Glomerular endothelial cell (primary cell): ENCODE results near the gene RMRP. TPM values are rescaled to one million over a fixed set of nuclear protein-coding genes. Genes with fewer than 3 reads are reported as not detected.

Source experiments
- DNase-seq: peaks from one replicate; pipeline ENCODE4 v3.0.0-alpha.2; 2011; ENCODE audit warnings: low read depth, low spot score; ENCODE audit errors: extremely low read depth
- total RNA-seq: library from RNA; depleted of rRNA; stranded (reverse); fragments of >200 nt; gene quantifications from 2 replicates; pipeline ENCODE4 v1.2.3, GENCODE V29; 2015

Gene RMRP
- total RNA-seq, result 2,917 and 4,459 TPM in 2 replicates

DNA sequence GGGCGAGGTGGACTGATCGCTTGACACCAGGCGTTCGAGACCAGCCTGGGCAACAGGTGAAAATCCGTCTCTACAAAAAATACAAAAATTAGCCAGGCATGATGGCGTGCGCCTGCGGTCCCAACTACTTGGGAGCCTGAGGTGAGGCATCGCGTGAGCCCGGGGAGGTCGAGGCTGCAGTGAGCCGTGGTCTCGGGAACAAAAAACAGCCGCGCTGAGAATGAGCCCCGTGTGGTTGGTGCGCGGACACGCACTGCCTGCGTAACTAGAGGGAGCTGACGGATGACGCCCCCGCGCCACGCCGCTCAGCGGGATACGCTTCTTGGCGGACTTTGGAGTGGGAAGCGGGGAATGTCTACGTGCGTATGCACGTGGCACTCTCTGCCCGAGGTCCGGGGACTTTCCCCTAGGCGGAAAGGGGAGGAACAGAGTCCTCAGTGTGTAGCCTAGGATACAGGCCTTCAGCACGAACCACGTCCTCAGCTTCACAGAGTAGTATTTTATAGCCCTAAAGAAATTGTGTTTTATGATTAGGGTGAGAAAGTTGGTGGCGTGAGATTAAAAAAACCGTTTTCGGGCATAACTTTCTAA, at the start of gene RMRP:
TSS of gene RMRP (minus strand) at position 474 of the 591 bp plus-strand sequence.
- peak; percentile 97 for DNase-seq

DNA sequence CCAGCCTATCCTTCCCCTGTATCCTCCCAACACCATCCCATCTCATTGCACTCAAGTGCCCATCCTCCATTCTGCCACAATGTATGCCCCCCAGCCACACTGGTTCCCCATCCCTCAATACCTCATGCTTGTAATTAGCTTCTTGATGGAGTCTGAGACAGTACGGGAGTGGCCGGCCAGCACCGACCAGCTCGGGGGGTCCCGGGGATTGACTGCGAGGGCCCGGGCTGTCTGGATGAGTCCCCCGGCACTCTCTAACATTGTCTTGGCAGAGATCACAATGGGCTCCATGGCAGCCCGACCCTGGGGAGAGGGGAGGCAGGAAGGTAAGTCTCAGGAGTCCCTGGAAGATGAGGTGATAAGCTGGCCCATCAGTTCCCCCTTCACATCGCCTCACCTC, 49.1 kb upstream of the RMRP start:
- no peak for DNase-seq

- DNase-seq, result no peak
Observed at GRCh38 chr9:35705836-35706430, 48.1 kb upstream of the RMRP start.

GRCh38 chr9:35705372-35705771, 47.6 kb upstream of the RMRP start:
- no peak for DNase-seq

DNA sequence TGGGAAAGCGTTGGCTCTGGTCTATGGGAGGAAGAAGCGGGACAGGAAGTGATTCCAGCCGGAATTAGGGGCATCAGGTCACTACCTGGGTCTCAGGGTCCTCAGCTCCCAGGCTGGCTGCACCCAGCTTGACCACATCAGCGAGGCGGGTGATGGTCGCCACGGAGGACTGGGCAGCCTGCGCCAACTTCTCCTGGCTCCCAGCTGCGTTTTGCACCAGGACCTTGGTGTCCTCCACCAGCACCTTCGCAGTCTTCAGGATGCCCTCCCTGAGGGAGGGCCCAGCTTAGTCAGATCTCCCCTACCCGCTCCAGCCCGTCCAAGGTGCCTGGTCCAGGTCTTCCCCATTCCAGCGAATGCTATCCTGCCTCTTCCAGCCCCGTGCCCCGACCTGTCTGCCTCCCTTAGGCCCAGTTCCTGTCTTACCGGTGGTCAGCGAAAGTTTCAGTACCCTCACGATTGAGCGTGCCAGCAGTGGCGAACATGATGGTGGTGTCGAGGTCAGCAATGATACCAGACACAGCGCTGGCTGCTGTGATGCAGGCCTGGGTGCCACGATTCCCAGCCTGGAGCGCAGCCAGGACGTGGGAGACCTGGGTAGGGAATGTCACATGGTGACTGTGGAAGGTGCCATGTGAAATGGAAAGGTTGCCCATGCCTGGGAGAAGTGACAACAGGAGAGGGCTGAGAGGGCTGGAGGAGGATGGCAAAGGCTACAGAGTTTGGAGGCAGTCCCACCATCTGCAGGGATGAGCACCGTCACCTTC, 46.3 kb upstream of the RMRP start:
- DNase-seq, result no peak

DNA sequence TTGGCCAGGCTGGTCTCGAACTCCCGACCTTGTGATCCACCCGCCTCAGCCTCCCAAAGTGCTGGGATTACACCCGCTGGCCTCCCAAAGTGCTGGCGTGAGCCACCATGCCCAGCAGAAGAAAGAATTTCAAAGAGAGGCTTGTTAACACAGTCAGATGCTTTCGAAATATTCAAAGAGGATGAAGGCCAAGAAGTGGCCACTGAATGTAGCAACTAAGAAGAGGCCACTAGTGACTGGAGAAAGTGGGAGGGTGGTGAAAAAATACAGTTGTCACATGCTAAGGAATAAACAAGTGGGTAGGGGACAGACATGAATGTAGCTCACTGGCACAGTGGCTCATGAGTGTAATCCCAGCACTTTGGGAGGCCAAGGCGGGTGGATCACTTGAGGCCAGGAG, 44.9 kb upstream of the RMRP start:
- DNase-seq, result no peak

- DNase-seq, result no peak
Observed at GRCh38 chr9:35700942-35701341, 43.1 kb upstream of the RMRP start.

DNA sequence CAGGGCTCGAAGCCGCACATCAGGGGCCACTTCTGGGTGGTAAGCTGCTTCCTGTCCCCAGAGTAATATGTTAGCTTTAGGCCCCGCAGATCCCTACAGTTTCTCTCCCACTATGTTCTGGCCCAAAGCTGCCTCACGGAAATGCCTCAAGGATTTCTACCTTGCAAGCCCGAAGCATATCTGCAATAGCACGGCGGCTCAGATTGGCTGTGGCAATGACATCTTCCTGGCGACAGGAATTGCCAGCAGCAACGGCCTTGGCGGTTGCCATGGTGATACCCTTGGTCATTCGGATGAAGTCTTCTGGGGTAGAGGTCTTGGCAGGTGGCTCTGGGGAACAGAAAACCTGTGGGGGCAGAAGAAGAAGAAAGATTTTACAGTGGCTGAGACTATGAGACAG, 42.2 kb upstream of the RMRP start:
- no peak for DNase-seq

- no peak for DNase-seq
Observed at GRCh38 chr9:35698231-35698630, 40.4 kb upstream of the RMRP start.

- no peak for DNase-seq
Observed at GRCh38 chr9:35697486-35697885, 39.7 kb upstream of the RMRP start.

- DNase-seq, result no peak
Observed at GRCh38 chr9:35696520-35697215, 38.8 kb upstream of the RMRP start.

GRCh38 chr9:35695943-35696401, 38.2 kb upstream of the RMRP start:
- no peak for DNase-seq

DNA sequence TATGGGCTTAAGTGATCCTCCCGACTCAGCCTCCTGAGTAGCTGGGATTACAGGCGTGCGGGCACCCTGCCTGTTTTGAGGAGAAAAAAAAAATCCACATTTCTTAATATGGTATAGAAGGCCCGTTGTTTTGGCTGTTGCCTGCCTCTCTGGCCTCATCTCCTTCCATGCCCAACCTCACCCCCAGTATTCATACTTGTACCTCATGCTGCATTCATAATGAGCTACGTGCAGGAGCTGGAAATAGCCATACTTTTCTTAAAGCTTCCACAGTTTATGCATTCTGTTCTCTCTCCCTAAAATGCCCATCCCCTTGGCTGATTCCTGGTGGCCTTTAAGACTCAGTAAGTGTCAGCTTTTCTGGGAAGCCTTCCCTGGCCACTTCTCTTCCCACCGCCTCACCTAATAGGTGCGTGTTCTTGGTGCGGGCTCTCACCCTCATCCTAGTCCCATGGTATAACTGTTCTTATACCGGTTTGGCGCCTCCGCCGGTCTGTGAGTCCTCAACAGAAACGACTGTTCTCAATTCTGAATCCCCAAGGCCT, 34.0 kb upstream of the RMRP start:
- DNase-seq, result no peak

GRCh38 chr9:35691334-35691650, 33.5 kb upstream of the RMRP start:
- no peak for DNase-seq

DNA sequence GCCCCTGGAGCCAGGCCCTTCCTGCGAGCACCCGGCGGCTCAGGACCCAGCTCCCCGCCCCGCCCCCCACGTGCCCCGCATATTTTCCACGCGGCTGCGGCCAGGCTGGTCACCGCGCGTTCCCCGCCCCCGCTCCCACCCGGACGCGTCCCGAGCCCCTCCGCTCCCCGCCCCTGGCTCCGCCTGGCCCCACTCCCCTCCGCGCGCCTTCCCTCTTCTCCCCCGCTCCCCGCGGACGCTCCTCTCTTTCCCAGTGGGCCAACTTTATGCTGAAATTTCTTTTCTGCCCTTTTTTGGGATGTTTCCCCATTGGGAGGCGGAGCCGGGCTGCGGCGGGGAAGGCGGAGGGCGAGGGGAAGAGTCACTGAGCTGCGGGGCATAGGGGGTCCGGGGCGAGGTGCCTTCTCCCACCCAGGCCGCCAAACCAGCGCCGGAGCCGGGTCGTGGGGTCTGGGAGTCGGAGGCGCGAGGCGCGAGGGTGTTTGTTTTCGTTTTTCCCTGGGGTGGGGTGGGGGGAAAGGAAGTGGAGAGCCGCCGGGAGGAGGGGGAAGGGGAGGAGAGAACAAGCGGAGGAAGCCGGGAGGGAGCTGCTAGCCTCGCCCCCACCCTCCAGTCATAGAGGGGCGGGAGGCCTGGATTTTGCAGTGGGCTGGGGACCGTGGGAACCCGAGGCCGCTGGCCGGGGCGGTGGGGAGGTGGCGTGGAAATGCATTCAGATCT, 33.0 kb upstream of the RMRP start:
- no peak for DNase-seq

DNA sequence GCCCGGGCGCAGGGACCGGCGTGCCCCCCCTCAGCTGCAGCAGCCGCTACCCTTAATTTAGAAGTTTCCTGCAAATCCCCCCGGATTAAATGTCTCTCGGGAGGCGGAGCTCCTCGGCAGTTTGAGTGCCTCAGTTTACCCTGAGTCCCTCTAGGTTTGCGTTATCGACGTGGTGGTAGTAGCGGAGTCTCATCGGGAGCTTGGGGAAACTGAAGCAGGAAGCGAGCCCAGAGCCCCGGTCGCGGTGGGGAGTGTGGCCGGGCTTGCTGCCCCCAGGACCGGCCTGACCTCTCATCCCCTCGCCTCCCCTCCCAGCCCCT, 32.4 kb upstream of the RMRP start:
- DNase-seq, result no peak

DNA sequence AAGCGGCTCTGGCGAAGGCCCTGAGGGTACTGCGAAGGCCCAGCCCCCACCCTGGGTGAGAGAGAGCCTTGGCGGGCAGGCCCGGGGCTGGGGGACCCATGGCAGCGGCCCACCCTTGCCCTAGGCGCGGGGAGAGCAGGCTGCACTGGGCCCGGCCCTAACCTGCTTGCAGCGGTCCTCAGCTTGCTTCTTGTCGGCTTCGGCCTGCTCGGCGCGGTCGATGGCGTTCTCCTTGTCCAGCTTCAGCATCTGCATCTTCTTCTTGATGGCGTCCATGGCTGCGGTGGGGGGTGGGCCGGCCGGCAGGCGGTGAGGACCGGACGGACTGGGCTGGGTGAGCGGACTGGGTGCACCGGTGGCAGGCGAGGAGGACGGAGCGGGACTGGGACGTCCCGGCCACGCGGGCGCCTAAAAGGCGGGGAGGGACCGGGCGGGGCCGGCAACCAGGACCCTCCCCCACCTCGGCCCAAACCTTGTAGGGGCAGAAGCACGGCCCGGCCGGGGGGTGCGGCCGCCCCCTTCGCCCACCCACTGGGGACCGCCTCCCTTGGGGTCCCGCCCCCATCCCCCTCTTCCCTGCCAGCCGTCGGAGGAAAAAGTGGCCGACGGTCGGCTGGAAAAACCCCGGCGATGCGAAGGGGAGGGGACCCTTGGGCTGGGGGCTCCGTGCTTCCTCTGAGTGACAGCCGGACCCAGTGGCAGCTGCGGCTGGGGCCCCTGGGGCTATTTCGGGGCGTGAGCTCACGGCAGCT, 31.9 kb upstream of the RMRP start, which contains the start of gene TPM2:
TSS of gene TPM2 (minus strand) at position 384 of the 752 bp plus-strand sequence. CDS start at position 276, 108 bp downstream.
- DNase-seq, result no peak

GRCh38 chr9:35688558-35689541, 31.0 kb upstream of the RMRP start:
- no peak for DNase-seq
